AG04450 (cell line): ENCODE data around the gene USP54. TPM values are rescaled to one million over a fixed set of nuclear protein-coding genes. Genes with fewer than 3 reads are reported as not detected.

ENCODE experiments used
- CTCF ChIA-PET: fragments of 300-600, 350-600 bp; formaldehyde crosslinking; extraction: SDS; loops from one replicate; lab custom pipeline; 2022; ENCODE audit warnings: antibody characterized with exemption, inconsistent platforms; lab: Charles Lee
- POLR2A ChIA-PET: fragments of 350-600 bp; formaldehyde crosslinking; extraction: SDS; loops from one replicate; lab custom pipeline; 2021; ENCODE audit warnings: antibody characterized with exemption, inconsistent platforms; lab: Yijun Ruan, JAX
- DNase-seq: peaks from one replicate; pipeline ENCODE4 v3.0.0-alpha.2; 2011; ENCODE audit warnings: low read depth, low spot score
- H3K27ac ChIP-seq: one replicate; pipeline ENCODE4 v1.5.1; 2012; ENCODE audit warnings: low read depth, low read length, control low read depth
- H3K27me3 ChIP-seq: one replicate; pipeline ENCODE4 v1.6.0; 2012; ENCODE audit warnings: low read length; ENCODE audit not compliant: control insufficient read depth, insufficient read depth
- H3K4me3 ChIP-seq: 2 replicates; pipeline ENCODE4 v1.5.1; 2011; ENCODE audit warnings: mild to moderate bottlenecking, low read depth, low read length, control low read depth
- H3K9me3 ChIP-seq: 2 replicates; pipeline ENCODE4 v1.5.1; 2012; ENCODE audit warnings: low read length; ENCODE audit not compliant: control insufficient read depth, insufficient read depth
- CTCF ChIP-seq: IDR thresholded peaks from 2 replicates; pipeline ENCODE4 v1.5.1; 2011; ENCODE audit warnings: low read depth, low read length, control low read depth, inconsistent platforms
- polyA plus RNA-seq: library from polyadenylated mRNA; depleted of rRNA; stranded (reverse); fragments of >200 nt; gene quantifications from 2 replicates; pipeline ENCODE4 v1.2.3, GENCODE V29; 2011

USP54 gene
- polyA plus RNA-seq, 1 experiment = 11.2 TPM

GRCh38 chr10:73485320-73485719 is 105.8 kb downstream of the USP54 start:
- Histone ChIP-seq H3K27ac (no peak overlapping the region), H3K9me3 (no peaks in the 10 kb centered on the region), H3K27me3 (no peaks in the 10 kb centered on the region), H3K4me3 (no peak overlapping the region)
- CTCF ChIA-PET = no interaction called here
- no peak for TF ChIP-seq CTCF
- POLR2A ChIA-PET = interaction anchor here (0.9 kb wide), 1 partner anchor 11 kb away, joined by 3 read pairs; the partner anchor contains the start of gene PPP3CB
- no peak for DNase-seq

DNA sequence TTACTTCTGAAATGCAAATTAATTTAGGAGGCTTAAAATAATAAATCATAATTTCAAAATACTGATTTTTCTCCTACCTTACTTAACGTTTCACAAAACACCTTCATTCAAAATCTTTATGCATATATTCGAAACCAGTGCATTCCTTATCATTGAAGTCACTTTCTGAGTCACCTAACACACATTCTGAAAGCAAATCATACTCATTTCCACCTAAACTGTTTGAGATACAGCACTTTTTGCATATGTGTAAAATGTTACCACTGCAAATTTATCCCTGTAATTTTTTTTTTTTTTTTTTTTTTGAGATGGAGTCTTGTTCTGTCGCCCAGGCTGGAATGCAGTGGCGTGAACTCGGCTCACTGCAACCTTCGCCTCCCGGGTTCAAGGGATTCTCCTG is 111.0 kb downstream of the USP54 start:
- POLR2A ChIA-PET = interaction anchor here (0.7 kb wide), 1 partner anchor 1291 kb away, joined by 6 read pairs; no protein-coding TSS in a partner anchor
- no peak for DNase-seq
- Histone ChIP-seq H3K27ac (no peak overlapping the region), H3K4me3 (no peak overlapping the region), H3K9me3 (no peaks in the 10 kb centered on the region), H3K27me3 (no peaks in the 10 kb centered on the region)
- TF ChIP-seq CTCF = no peak
- CTCF ChIA-PET = no interaction called here

DNA sequence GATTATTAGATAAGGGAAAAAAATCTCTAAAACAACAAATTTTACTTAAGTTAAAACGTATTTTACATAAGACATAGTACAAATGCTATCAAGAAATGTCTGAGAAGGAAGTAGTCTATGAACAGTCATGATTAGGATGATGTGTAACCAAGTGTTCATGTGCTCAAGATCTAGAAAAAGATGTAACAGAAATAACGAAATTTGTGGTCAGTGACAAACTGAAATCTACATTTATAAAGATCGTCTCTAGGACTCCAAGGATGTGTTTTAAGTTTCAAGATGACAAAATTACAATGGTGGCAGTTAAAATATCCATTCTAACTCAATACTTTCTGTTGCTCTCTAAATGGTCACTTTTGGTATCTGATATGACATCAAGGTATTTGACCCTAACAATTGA is 112.5 kb downstream of the USP54 start:
- no peak for TF ChIP-seq CTCF
- no peak for DNase-seq
- no peaks in the 10 kb centered on the region for H3K27me3 ChIP-seq
- POLR2A ChIA-PET = interaction anchor here (0.7 kb wide), 1 partner anchor 367 kb away, joined by 3 read pairs; no protein-coding TSS in a partner anchor
- no peak overlapping the region for H3K27ac ChIP-seq
- CTCF ChIA-PET = no interaction called here
- no peaks in the 10 kb centered on the region for H3K9me3 ChIP-seq
- no peak overlapping the region for H3K4me3 ChIP-seq

DNA sequence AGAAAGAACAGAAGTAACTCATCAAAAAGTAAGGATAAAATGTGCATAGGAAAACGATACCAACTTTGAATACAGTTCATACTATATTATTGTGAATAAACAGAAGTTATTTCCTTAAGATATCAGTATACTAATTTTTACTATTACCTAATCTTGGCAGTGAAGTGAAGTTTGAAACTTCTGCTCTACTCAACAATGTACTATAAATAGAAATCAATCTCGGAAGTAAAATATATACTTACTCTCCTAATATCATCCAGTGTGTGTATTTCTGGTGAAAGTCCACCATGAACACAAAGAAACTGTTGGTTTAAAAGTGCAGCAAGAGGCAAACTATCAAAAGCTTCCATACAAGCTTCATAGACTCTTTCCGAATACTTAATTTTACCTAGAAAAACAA is 119.9 kb downstream of the USP54 start:
- CTCF ChIA-PET = interaction anchor here (1.3 kb wide), 1 partner anchor 207 kb away, joined by 3 read pairs; no protein-coding TSS in a partner anchor
- DNase-seq = no peak
- POLR2A ChIA-PET = no interaction called here
- Histone ChIP-seq H3K9me3 (no peaks in the 10 kb centered on the region), H3K4me3 (no peak overlapping the region), H3K27ac (no peak overlapping the region), H3K27me3 (no peaks in the 10 kb centered on the region)
- TF ChIP-seq CTCF = no peak

GRCh38 chr10:73469579-73469978 is 121.6 kb downstream of the USP54 start:
- no peak overlapping the region for H3K4me3 ChIP-seq
- ChIA-PET POLR2A (no interaction called here), CTCF (no interaction called here)
- no peak for DNase-seq
- H3K27me3 ChIP-seq = no peaks in the 10 kb centered on the region
- no peaks in the 10 kb centered on the region for H3K9me3 ChIP-seq
- TF ChIP-seq CTCF = no peak
- no peak overlapping the region for H3K27ac ChIP-seq
